ENCODE results near the gene SRPX. TPM values are rescaled to one million over a fixed set of nuclear protein-coding genes. Genes with fewer than 3 reads are reported as not detected.

The SRPX gene, protein sequence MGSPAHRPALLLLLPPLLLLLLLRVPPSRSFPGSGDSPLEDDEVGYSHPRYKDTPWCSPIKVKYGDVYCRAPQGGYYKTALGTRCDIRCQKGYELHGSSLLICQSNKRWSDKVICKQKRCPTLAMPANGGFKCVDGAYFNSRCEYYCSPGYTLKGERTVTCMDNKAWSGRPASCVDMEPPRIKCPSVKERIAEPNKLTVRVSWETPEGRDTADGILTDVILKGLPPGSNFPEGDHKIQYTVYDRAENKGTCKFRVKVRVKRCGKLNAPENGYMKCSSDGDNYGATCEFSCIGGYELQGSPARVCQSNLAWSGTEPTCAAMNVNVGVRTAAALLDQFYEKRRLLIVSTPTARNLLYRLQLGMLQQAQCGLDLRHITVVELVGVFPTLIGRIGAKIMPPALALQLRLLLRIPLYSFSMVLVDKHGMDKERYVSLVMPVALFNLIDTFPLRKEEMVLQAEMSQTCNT
- polyA plus RNA-seq (2012; rRNA removed): 85.5 and 124 TPM in 2 replicates
- polyA plus RNA-seq (2012; cell fraction: cytosol; rRNA removed): 105 and 136 TPM in 2 replicates
- polyA plus RNA-seq (2012; cell fraction: nucleus; rRNA removed): 55.7 and 81.8 TPM in 2 replicates

- Histone ChIP-seq H3K9me3 (no peaks in the 10 kb centered on the region), H3K4me3 (ENCODE audit: low read depth in 2 of 2, low read length in 1 of 2) (peak within 1 kb of the TSS; percentile 60 to 65), H3K36me3 (replicated peaks in 1 of 2; ENCODE audit: control insufficient read depth in 1 of 2, insufficient read depth in 2 of 2, low read length in 1 of 2) (no peaks in the 10 kb centered on the region), H2AFZ (ENCODE audit: low read depth) (peak within 1 kb of the TSS; percentile 87), H3K27ac (ENCODE audit: low read depth in 2 of 2, low read length in 1 of 2) (peak within 1 kb of the TSS in 1 of 2 experiments; percentile 35; a peak in 2 of 4 replicates), H3K27me3 (ENCODE audit: insufficient read depth) (no peaks in the 10 kb centered on the region; the same call in 1 of the 2 replicates), H3K79me2 (ENCODE audit: insufficient read depth) (peaks cover 7% of the 10 kb centered on the region; the same call in 1 of the 2 replicates), H3F3A (replicated peaks; ENCODE audit: insufficient read depth) (peaks cover 5% of the 10 kb centered on the region), H3K4me1 (ENCODE audit: control insufficient read depth in 1 of 2, insufficient read depth in 2 of 2, low read depth in 1 of 2, low read length in 1 of 2) (peaks cover 0 to 6% of the 10 kb centered on the region in 2 experiments; a peak in 1 of 4 replicates), H3K9ac (peak within 1 kb of the TSS; percentile 66), H3K4me2 (peak within 1 kb of the TSS; percentile 85), H4K20me1 (ENCODE audit: insufficient read depth) (no peaks in the 10 kb centered on the region), H3K9me2 (no peaks in the 10 kb centered on the region)
- ChIA-PET CTCF (interaction anchor here (1.0 to 1.3 kb wide), 4 partner anchors 8 to 26 kb away, joined by 3 to 9 read pairs (median 4); no protein-coding TSS in a partner anchor), POLR2A (no interaction called here)
- 4% methylated on average over 44 of the region's 76 CpGs for WGBS (ENCODE audit: low lambda C conversion rate)
- peak; percentile 46 for DNase-seq
- no peak for TF ChIP-seq SMC3 (IDR thresholded peaks at IDR 0.05; ENCODE audit: low read depth, low read length)
- TF ChIP-seq MEF2A (IDR thresholded peaks at IDR 0.05; ENCODE audit: borderline replicate concordance, low read depth): no peak
- TF ChIP-seq, protein P1, sequence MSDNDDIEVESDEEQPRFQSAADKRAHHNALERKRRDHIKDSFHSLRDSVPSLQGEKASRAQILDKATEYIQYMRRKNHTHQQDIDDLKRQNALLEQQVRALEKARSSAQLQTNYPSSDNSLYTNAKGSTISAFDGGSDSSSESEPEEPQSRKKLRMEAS (IDR thresholded peaks at IDR 0.05; ENCODE audit: low read depth): peak; percentile 67; the same call in 1 of the 2 replicates
Observed at GRCh38 chrX:38220415-38221390, at the start of gene SRPX. SRPX (minus strand) TSS chrX:38220871; CDS start chrX:38220792, 79 bp downstream.

DNA sequence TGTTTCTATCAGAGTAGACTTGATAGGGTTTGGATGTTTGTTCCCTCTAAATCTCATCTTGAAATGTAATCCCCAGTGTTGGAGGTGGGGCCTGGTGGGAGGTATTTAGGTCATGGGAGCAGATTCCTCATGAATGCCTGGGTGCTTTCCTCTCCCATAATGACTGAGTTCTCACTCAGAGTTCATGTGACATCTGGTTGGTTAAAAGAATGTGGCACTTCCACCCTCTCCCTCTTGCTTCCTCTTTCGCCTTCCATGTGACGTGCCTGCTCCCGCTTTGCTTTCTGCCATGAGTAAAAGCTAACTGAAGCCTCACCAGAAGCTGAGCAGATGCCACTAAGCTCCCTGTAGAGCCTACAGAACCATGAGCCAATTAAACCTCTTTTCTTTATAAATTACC lies 47.3 kb upstream of the SRPX start:
- Histone ChIP-seq H3K36me3 (replicated peaks in 1 of 2; ENCODE audit: control insufficient read depth in 1 of 2, insufficient read depth in 2 of 2, low read length in 1 of 2) (no peaks in the 10 kb centered on the region), H3K27ac (ENCODE audit: low read depth in 2 of 2, low read length in 1 of 2) (no peak overlapping the region), H3K4me3 (ENCODE audit: low read depth in 2 of 2, low read length in 1 of 2) (no peak overlapping the region), H4K20me1 (ENCODE audit: insufficient read depth) (no peaks in the 10 kb centered on the region), H3F3A (replicated peaks; ENCODE audit: insufficient read depth) (no peaks in the 10 kb centered on the region), H3K4me2 (no peak overlapping the region), H3K9me3 (no peaks in the 10 kb centered on the region), H3K79me2 (ENCODE audit: insufficient read depth) (no peaks in the 10 kb centered on the region), H3K4me1 (ENCODE audit: control insufficient read depth in 1 of 2, insufficient read depth in 2 of 2, low read depth in 1 of 2, low read length in 1 of 2) (no peaks in the 10 kb centered on the region; a peak in 1 of 4 replicates), H3K9me2 (no peaks in the 10 kb centered on the region), H3K27me3 (ENCODE audit: insufficient read depth) (no peaks in the 10 kb centered on the region; the same call in 1 of the 2 replicates), H2AFZ (ENCODE audit: low read depth) (no peak overlapping the region), H3K9ac (no peak overlapping the region)
- 50% methylated on average over 3 of the region's 3 CpGs for WGBS (ENCODE audit: low lambda C conversion rate)
- POLR2A ChIA-PET: no interaction called here
- CTCF ChIA-PET: interaction anchor here (0.9 to 1.4 kb wide), 2 partner anchors 19 to 59 kb away, joined by 4 read pairs; partner anchors contain the start of gene RPGR
- no peak for DNase-seq
- TF ChIP-seq TCF12 (IDR thresholded peaks at IDR 0.05) (no peak), TAF1 (IDR thresholded peaks at IDR 0.05; ENCODE audit: borderline replicate concordance, low read depth, low read length) (no peak), MXI1 (IDR thresholded peaks at IDR 0.05; ENCODE audit: low read depth, low read length) (no peak), GABPA (IDR thresholded peaks at IDR 0.05; ENCODE audit: low read depth) (no peak), CHD2 (IDR thresholded peaks at IDR 0.05; ENCODE audit: low read length, partially characterized antibody) (no peak), GATA2 (CRISPR knock-in tag; IDR thresholded peaks at IDR 0.05) (no peak), ELF1 (IDR thresholded peaks at IDR 0.05) (no peak), USF2 (IDR thresholded peaks at IDR 0.05; ENCODE audit: borderline replicate concordance, low read depth, low read length) (no peak), CTCF (IDR thresholded peaks at IDR 0.05) (no peak), MEF2A (IDR thresholded peaks at IDR 0.05; ENCODE audit: borderline replicate concordance, low read depth) (no peak), RFX5 (IDR thresholded peaks at IDR 0.05; ENCODE audit: low read length) (no peak), SIN3A (IDR thresholded peaks at IDR 0.05; ENCODE audit: borderline replicate concordance, low read depth, low read length) (no peak), FOSL2 (IDR thresholded peaks at IDR 0.05; ENCODE audit: borderline replicate concordance, low read depth) (no peak)
- TF ChIP-seq, protein P2, sequence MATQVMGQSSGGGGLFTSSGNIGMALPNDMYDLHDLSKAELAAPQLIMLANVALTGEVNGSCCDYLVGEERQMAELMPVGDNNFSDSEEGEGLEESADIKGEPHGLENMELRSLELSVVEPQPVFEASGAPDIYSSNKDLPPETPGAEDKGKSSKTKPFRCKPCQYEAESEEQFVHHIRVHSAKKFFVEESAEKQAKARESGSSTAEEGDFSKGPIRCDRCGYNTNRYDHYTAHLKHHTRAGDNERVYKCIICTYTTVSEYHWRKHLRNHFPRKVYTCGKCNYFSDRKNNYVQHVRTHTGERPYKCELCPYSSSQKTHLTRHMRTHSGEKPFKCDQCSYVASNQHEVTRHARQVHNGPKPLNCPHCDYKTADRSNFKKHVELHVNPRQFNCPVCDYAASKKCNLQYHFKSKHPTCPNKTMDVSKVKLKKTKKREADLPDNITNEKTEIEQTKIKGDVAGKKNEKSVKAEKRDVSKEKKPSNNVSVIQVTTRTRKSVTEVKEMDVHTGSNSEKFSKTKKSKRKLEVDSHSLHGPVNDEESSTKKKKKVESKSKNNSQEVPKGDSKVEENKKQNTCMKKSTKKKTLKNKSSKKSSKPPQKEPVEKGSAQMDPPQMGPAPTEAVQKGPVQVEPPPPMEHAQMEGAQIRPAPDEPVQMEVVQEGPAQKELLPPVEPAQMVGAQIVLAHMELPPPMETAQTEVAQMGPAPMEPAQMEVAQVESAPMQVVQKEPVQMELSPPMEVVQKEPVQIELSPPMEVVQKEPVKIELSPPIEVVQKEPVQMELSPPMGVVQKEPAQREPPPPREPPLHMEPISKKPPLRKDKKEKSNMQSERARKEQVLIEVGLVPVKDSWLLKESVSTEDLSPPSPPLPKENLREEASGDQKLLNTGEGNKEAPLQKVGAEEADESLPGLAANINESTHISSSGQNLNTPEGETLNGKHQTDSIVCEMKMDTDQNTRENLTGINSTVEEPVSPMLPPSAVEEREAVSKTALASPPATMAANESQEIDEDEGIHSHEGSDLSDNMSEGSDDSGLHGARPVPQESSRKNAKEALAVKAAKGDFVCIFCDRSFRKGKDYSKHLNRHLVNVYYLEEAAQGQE (IDR thresholded peaks at IDR 0.05; ENCODE audit: low read depth, low read length): no peak
